ENCODE results near the gene MBP.

GRCh38 chr18:77181950-77182707 is 49.5 kb upstream of the MBP start:
- no peak for TF ChIP-seq CTCF (conservative IDR thresholded peaks at IDR 0.05; ENCODE audit: low read length)
- no peak for TF ChIP-seq EZH2phosphoT487 (IDR thresholded peaks at IDR 0.05; ENCODE audit: borderline replicate concordance, low read depth, low read length)

All from OCI-LY7 (cell line).